HEK293 (cell line): Measurements from ENCODE around the gene MS4A10.

Experiments used
- CTCF ChIA-PET: fragments of 350-600 bp; formaldehyde crosslinking; extraction: SDS; loops from one replicate; lab custom pipeline; 2021; ENCODE audit warnings: antibody characterized with exemption; lab: Yijun Ruan, JAX
- POLR2A ChIA-PET: fragments of 300-600 bp; formaldehyde crosslinking; extraction: SDS; loops from one replicate; lab custom pipeline; 2020; ENCODE audit warnings: antibody characterized with exemption, inconsistent platforms; lab: Yijun Ruan, JAX
- H3K27ac ChIP-seq: fragments of 200-500 bp; sonication (Bioruptor generic); 2 replicates; pipeline ENCODE4 v1.5.1; 2014; ENCODE audit warnings: low read depth, low read length, control low read depth, inconsistent platforms; ENCODE audit errors: extremely low read depth
- H3K36me3 ChIP-seq, 2 experiments: fragments of 200-500 bp in 1 of 2; sonication (Bioruptor generic) in 1 of 2; 1 replicate in 1 of 2; 2 replicates in 1 of 2; pipeline ENCODE4 v1.5.1; 2014 to 2017; ENCODE audit warnings: inconsistent platforms in 2 of 2, low read length in 2 of 2; ENCODE audit not compliant: control insufficient read depth in 2 of 2, insufficient read depth in 1 of 2
- H3K4me1 ChIP-seq: fragments of 200-500 bp; sonication (Bioruptor generic); 2 replicates; pipeline ENCODE4 v1.5.1; 2014; ENCODE audit warnings: mild to moderate bottlenecking, low read length, inconsistent platforms; ENCODE audit not compliant: control insufficient read depth, insufficient read depth
- H3K4me3 ChIP-seq: 2 replicates; pipeline ENCODE4 v1.5.1; 2011; ENCODE audit warnings: low read depth, mild to moderate bottlenecking, control low read depth, low read length, moderate library complexity
- H3K9me3 ChIP-seq: fragments of 200-500 bp; sonication (Bioruptor generic); 2 replicates; pipeline ENCODE4 v1.5.1; 2014; ENCODE audit warnings: low read depth, low read length, inconsistent platforms; ENCODE audit not compliant: control insufficient read depth, insufficient read depth
- AEBP2 ChIP-seq: fragments of 450-650 bp; formaldehyde crosslinking; IDR thresholded peaks from 2 replicates; pipeline ENCODE4 v1.5.1; 2016; ENCODE audit warnings: missing biosample characterization, missing genetic modification characterization, borderline replicate concordance
- ATF2 ChIP-seq: fragments of 450-650 bp; formaldehyde crosslinking; IDR thresholded peaks from 2 replicates; pipeline ENCODE4 v1.5.1; 2016; ENCODE audit warnings: missing biosample characterization, missing genetic modification characterization, low read depth
- KLF16 ChIP-seq: fragments of 450-650 bp; formaldehyde crosslinking; IDR thresholded peaks from 2 replicates; pipeline ENCODE4 v1.5.1; 2017; ENCODE audit warnings: missing biosample characterization, missing genetic modification characterization
- PRDM10 ChIP-seq: fragments of 450-650 bp; formaldehyde crosslinking; IDR thresholded peaks from 2 replicates; pipeline ENCODE4 v1.5.1; 2016; ENCODE audit warnings: missing biosample characterization, missing genetic modification characterization
- SALL2 ChIP-seq: fragments of 450-650 bp; formaldehyde crosslinking; IDR thresholded peaks from 2 replicates; pipeline ENCODE4 v1.5.0; 2017; ENCODE audit warnings: missing biosample characterization, mild to moderate bottlenecking, missing genetic modification characterization, borderline replicate concordance
- ZBTB20 ChIP-seq: fragments of 450-650 bp; formaldehyde crosslinking; IDR thresholded peaks from 2 replicates; pipeline ENCODE4 v1.5.1; 2016; ENCODE audit warnings: missing biosample characterization, missing genetic modification characterization
- ZBTB44 ChIP-seq: fragments of 450-650 bp; IDR thresholded peaks from 2 replicates; pipeline ENCODE4 v1.5.1; 2018; ENCODE audit warnings: missing biosample characterization, mild to moderate bottlenecking, missing genetic modification characterization
- ZFP3 ChIP-seq: fragments of 450-650 bp; formaldehyde crosslinking; IDR thresholded peaks from 2 replicates; pipeline ENCODE4 v1.5.1; 2016; ENCODE audit warnings: low read depth, missing biosample characterization, missing genetic modification characterization
- ZFP37 ChIP-seq: fragments of 450-650 bp; formaldehyde crosslinking; IDR thresholded peaks from 2 replicates; pipeline ENCODE4 v1.5.1; 2016; ENCODE audit warnings: missing biosample characterization, missing genetic modification characterization
- ZNF138 ChIP-seq: fragments of 450-650 bp; formaldehyde crosslinking; IDR thresholded peaks from 2 replicates; pipeline ENCODE4 v1.5.1; 2016; ENCODE audit warnings: missing biosample characterization, missing genetic modification characterization, borderline replicate concordance
- ZNF169 ChIP-seq: fragments of 450-650 bp; formaldehyde crosslinking; IDR thresholded peaks from 2 replicates; pipeline ENCODE4 v1.5.1; 2016; ENCODE audit warnings: missing biosample characterization, missing genetic modification characterization
- ZNF211 ChIP-seq: fragments of 450-650 bp; formaldehyde crosslinking; IDR thresholded peaks from 2 replicates; pipeline ENCODE4 v1.5.1; 2016; ENCODE audit warnings: low read depth, missing biosample characterization, missing genetic modification characterization
- ZNF274 ChIP-seq, 2 experiments: fragments of 200-500 bp in 1 of 2; fragments of 450-650 bp in 1 of 2; sonication (Bioruptor generic) in 1 of 2; formaldehyde crosslinking in 1 of 2; IDR thresholded peaks; 2 replicates each; pipeline versions ENCODE4 v1.5.1 to v1.6.1; 2014 to 2016; ENCODE audit warnings: borderline replicate concordance in 1 of 2, inconsistent platforms in 1 of 2, low read length in 1 of 2, missing biosample characterization in 1 of 2, missing genetic modification characterization in 1 of 2
- ZNF292 ChIP-seq: fragments of 450-650 bp; formaldehyde crosslinking; IDR thresholded peaks from 2 replicates; pipeline ENCODE4 v1.5.1; 2016; ENCODE audit warnings: low read depth, missing biosample characterization, missing genetic modification characterization, borderline replicate concordance
- ZNF341 ChIP-seq: fragments of 450-650 bp; formaldehyde crosslinking; IDR thresholded peaks from 2 replicates; pipeline ENCODE4; 2016; ENCODE audit warnings: low read depth, missing biosample characterization, missing genetic modification characterization
- ZNF549 ChIP-seq: fragments of 450-650 bp; IDR thresholded peaks from 2 replicates; pipeline ENCODE4 v1.5.1; 2018; ENCODE audit warnings: missing biosample characterization, missing genetic modification characterization, mild to moderate bottlenecking, inconsistent platforms, moderate library complexity
- ZNF596 ChIP-seq: fragments of 450-650 bp; IDR thresholded peaks from 2 replicates; pipeline ENCODE4 v1.5.0; 2018; ENCODE audit warnings: missing biosample characterization, mild to moderate bottlenecking, missing genetic modification characterization, moderate library complexity

Gene MS4A10

GRCh38 chr11:60788401-60789125, 3.4 kb downstream of the MS4A10 start:
- no peak overlapping the region for H3K27ac ChIP-seq
- no peaks in the 10 kb centered on the region for H3K4me1 ChIP-seq
- no peak for TF ChIP-seq ZNF138
- TF ChIP-seq ZNF596 (tag by site-specific recombination), result no peak
- TF ChIP-seq ZNF292 (tag by site-specific recombination), result no peak
- no peak for TF ChIP-seq SALL2 (tag by site-specific recombination)
- no peak for TF ChIP-seq ZNF169 (tag by site-specific recombination)
- no peak for TF ChIP-seq ZBTB44 (tag by site-specific recombination)
- TF ChIP-seq ZNF549 (tag by site-specific recombination), result no peak
- no peak for TF ChIP-seq ZNF274 (IDR thresholded peaks at IDR 0.05; ENCODE audit: low read length)
- no peak for TF ChIP-seq ZNF274 (tag by site-specific recombination; IDR thresholded peaks at IDR 0.05; ENCODE audit: borderline replicate concordance)
- no peak for TF ChIP-seq AEBP2 (tag by site-specific recombination)
- TF ChIP-seq ZNF341 (tag by site-specific recombination), result no peak
- TF ChIP-seq PRDM10, result no peak
- TF ChIP-seq KLF16 (tag by site-specific recombination), result no peak
- no peak for TF ChIP-seq ZNF211 (tag by site-specific recombination)
- TF ChIP-seq ZFP3 (tag by site-specific recombination), result no peak
- TF ChIP-seq ZBTB20 (tag by site-specific recombination), result no peak
- TF ChIP-seq ZFP37 (tag by site-specific recombination), result no peak
- TF ChIP-seq ATF2 (tag by site-specific recombination), result no peak
- H3K9me3 ChIP-seq, result no peaks in the 10 kb centered on the region
- ChIA-PET POLR2A (no interaction called here), CTCF (interaction anchor here (1.3 kb wide), 1 partner anchor 10 kb away, joined by 3 read pairs; no protein-coding TSS in a partner anchor)
- H3K36me3 ChIP-seq, result no peaks in the 10 kb centered on the region
- H3K4me3 ChIP-seq, result no peak overlapping the region
